Neural cell (in vitro differentiated cells): ENCODE data around the gene GLRA2.

Experiments used
- CTCF ChIP-seq: fragments of 450-650 bp; IDR thresholded peaks from 2 replicates; pipeline ENCODE4 v1.5.1; 2014; ENCODE audit warnings: antibody characterized with exemption, mild to moderate bottlenecking, moderate library complexity; ENCODE audit not compliant: poor library complexity, severe bottlenecking
- EP300 ChIP-seq: fragments of 450-650 bp; conservative IDR thresholded peaks from 2 replicates; pipeline ENCODE4 v1.6.1; 2014; ENCODE audit warnings: antibody characterized with exemption, mild to moderate bottlenecking, moderate library complexity; ENCODE audit not compliant: poor library complexity, severe bottlenecking
- EZH2 ChIP-seq: fragments of 200-600, 300-800 bp; shearing (Covaris generic), sonication (generic); IDR thresholded peaks from 2 replicates; pipeline ENCODE4 v1.6.1; 2014; ENCODE audit warnings: antibody characterized with exemption, low read length, borderline replicate concordance, mild to moderate bottlenecking; ENCODE audit not compliant: insufficient read depth, poor library complexity, severe bottlenecking
- MXI1 ChIP-seq: fragments of 450-650 bp; conservative IDR thresholded peaks from 2 replicates; pipeline ENCODE4 v1.6.1; 2014; ENCODE audit warnings: antibody characterized with exemption, mild to moderate bottlenecking; ENCODE audit not compliant: poor library complexity, severe bottlenecking
- POLR2AphosphoS5 ChIP-seq: IDR thresholded peaks from 2 replicates; pipeline ENCODE4 v1.6.1; 2012
- RAD21 ChIP-seq: fragments of 450-650 bp; conservative IDR thresholded peaks from 2 replicates; pipeline ENCODE4 v1.6.1; 2014; ENCODE audit warnings: antibody characterized with exemption, mild to moderate bottlenecking, moderate library complexity
- REST ChIP-seq: IDR thresholded peaks from 2 replicates; pipeline ENCODE4 v1.6.1; 2012; ENCODE audit warnings: borderline replicate concordance
- SMC3 ChIP-seq: fragments of 450-650 bp; conservative IDR thresholded peaks from 2 replicates; pipeline ENCODE4 v1.6.1; 2014; ENCODE audit warnings: antibody characterized with exemption, mild to moderate bottlenecking, moderate library complexity; ENCODE audit not compliant: poor library complexity
- TAF1 ChIP-seq: IDR thresholded peaks from 2 replicates; pipeline ENCODE4 v1.6.1; 2012; ENCODE audit warnings: low read depth

- TF ChIP-seq CTCF (no peak), POLR2AphosphoS5 (no peak), EP300 (no peak), REST (no peak), RAD21 (no peak), EZH2 (no peak), MXI1 (no peak), TAF1 (no peak), SMC3 (no peak)
These were observed 24.9 kb downstream of the GLRA2 start for GRCh38 chrX:14554131-14554715.
